Activated naive CD4-positive, alpha-beta T cell (primary cell): Measurements from ENCODE around the gene HAND1.
A peak's percentile ranks its signal among the peaks of the same experiment; 100 is the strongest.

Experiments used
- DNase-seq, 4 experiments: peaks; one replicate each; lab custom pipeline; 2025; lab: John Stamatoyannopoulos, UW

HAND1 gene

GRCh38 chr5:154478752-154479159 lies 729 bp upstream of the HAND1 start:
- DNase-seq = no peak

- no peak for DNase-seq
These were observed 424 bp downstream of the HAND1 start for GRCh38 chr5:154477382-154478223.

- no peak for DNase-seq
These were observed 1.4 kb downstream of the HAND1 start for GRCh38 chr5:154476354-154477205.

- DNase-seq = no peak
These were observed 2.3 kb downstream of the HAND1 start for GRCh38 chr5:154475591-154476353.

GRCh38 chr5:154474396-154475334 lies 3.4 kb downstream of the HAND1 start:
- no peak for DNase-seq

- DNase-seq = no peak
These were observed 4.3 kb downstream of the HAND1 start for GRCh38 chr5:154473581-154474283.

- no peak for DNase-seq
These were observed 5.0 kb downstream of the HAND1 start for GRCh38 chr5:154472871-154473580.

GRCh38 chr5:154470947-154471870 lies 6.8 kb downstream of the HAND1 start:
- no peak for DNase-seq

- no peak for DNase-seq
These were observed 7.9 kb downstream of the HAND1 start for GRCh38 chr5:154470137-154470536.

GRCh38 chr5:154467655-154468354 lies 10.2 kb downstream of the HAND1 start:
- peak; percentile 50 to 80 (median 64) for DNase-seq

GRCh38 chr5:154466671-154467070 lies 11.4 kb downstream of the HAND1 start:
- DNase-seq = no peak

- DNase-seq = no peak
These were observed 11.9 kb downstream of the HAND1 start for GRCh38 chr5:154466147-154466546.

GRCh38 chr5:154465169-154465568 lies 12.9 kb downstream of the HAND1 start:
- no peak for DNase-seq

- DNase-seq = no peak
These were observed 13.6 kb downstream of the HAND1 start for GRCh38 chr5:154464438-154464837.

- no peak for DNase-seq
These were observed 16.5 kb downstream of the HAND1 start for GRCh38 chr5:154461531-154461930.

- DNase-seq = no peak
These were observed 17.9 kb downstream of the HAND1 start for GRCh38 chr5:154460172-154460571.

- no peak for DNase-seq
These were observed 19.0 kb downstream of the HAND1 start for GRCh38 chr5:154459015-154459414.

GRCh38 chr5:154456540-154456939 lies 21.5 kb downstream of the HAND1 start:
- DNase-seq = no peak
